ENCODE results near the gene TFAP2A.

TFAP2A gene

DNA sequence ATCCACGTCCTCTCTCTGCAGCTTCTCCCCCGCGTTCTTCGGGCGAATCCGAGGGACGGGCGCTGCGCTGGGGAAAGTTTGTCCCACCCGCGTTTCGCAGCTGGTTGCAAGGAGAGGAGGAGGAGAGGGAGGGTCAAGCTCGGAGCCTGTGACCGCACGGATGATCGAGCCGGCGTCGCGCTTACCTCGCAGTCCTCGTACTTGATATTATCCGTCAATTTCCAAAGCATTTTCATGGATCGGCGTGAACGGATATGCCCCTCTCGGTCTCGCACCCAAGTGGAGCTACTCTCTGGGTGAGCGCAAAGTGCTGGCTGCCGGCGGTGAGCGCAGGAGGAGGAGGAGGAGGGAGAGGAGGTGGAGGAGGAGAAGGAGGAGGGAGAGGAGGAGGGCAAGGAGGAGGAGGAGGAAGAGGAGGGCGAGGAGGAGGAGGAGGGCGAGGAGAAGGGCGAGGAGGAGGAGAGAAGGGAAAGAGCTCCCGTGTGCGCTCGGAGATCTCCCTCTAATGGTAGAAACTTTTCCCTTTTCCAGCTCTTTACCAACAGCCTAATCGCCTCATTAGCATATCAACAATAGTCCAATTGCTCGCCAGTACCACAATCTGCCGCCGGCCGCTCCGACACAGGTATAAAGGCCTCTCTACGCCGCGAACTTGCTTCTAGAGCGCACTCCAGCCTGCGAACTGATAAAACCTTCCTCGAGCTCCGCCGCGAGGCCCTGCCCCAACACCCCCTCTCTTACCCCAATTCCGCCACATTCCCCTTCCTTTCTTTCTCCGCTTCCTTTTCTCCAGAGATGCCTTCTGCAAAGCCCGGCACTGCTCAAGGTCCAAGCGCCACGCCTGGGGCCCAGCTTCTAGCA lies at the start of gene TFAP2A:
TSS of gene TFAP2A (minus strand) at position 319 of the 861 bp plus-strand sequence. CDS start at position 236, 83 bp downstream.
- no peaks in the 10 kb centered on the region for H3K9me3 ChIP-seq (ENCODE audit: control insufficient read depth, low read length)
- H3K9ac ChIP-seq (ENCODE audit: low read length) = no peak within 1 kb of the TSS
- H3K4me3 ChIP-seq (ENCODE audit: low read length) = peak within 1 kb of the TSS; percentile 59
- H3K36me3 ChIP-seq (ENCODE audit: control insufficient read depth, insufficient read depth, low read length, severe bottlenecking) = no peaks in the 10 kb centered on the region
- H3K4me1 ChIP-seq (ENCODE audit: control insufficient read depth, insufficient read depth, low read length) = peaks cover 21% of the 10 kb centered on the region
- peak; percentile 89 for DNase-seq (ENCODE audit: low read depth)
- H3K27me3 ChIP-seq (replicated peaks; ENCODE audit: control insufficient read depth, insufficient read depth, low read length) = peaks cover 83% of the 10 kb centered on the region

DNA sequence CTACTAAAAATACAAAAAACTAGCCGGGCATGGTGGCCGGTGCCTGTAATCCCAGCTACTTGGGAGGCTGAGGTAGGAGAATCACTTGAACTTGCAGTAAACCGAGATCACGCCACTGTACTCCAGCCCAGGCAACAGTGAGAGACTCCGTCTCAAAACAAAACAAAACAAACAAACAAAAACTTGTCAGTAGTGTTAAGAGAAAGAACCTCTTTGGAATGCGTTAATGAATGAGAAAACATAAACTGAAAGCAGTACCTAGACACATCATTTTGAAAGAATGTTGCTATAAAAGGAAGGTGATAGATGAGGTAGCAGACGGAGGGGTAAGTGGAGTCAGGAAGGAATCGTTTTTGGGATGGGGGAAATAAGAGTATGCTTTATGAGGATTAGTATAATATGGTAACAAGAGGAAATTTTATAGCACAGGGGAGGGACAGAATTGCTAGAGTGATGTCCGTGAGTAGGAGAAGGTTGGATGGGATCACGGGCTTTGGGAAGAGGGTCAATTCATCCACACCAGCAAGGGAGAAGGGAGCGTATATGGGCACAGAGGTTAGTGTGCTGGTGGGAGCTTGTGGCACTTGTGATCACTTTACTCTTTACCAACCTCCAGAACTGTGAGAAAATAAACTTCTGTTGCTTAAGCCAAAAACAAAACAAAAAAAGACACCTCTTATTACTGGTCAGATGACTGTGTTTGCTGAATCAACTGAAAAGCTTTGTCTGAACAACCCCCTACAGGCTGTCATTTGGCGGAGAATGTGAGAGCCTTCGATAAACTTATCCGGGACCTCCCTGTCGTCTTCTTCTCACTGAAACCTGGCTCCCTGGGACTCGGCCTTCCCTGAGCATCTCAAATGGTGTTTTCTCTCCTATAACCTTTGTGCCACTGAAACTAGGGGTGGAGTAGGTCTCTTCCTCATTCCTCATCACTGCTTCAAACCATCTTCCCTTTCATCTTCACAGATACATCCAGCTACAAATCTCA lies 48.9 kb upstream of the TFAP2A start:
- Histone ChIP-seq H3K27me3 (replicated peaks; ENCODE audit: control insufficient read depth, insufficient read depth, low read length) (peaks cover 7% of the 10 kb centered on the region), H3K4me1 (ENCODE audit: control insufficient read depth, insufficient read depth, low read length) (no peaks in the 10 kb centered on the region), H3K9ac (ENCODE audit: low read length) (no peak overlapping the region), H3K4me3 (ENCODE audit: low read length) (no peak overlapping the region), H3K9me3 (ENCODE audit: control insufficient read depth, low read length) (no peaks in the 10 kb centered on the region), H3K36me3 (ENCODE audit: control insufficient read depth, insufficient read depth, low read length, severe bottlenecking) (no peaks in the 10 kb centered on the region)
- DNase-seq (ENCODE audit: low read depth) = no peak

DNA sequence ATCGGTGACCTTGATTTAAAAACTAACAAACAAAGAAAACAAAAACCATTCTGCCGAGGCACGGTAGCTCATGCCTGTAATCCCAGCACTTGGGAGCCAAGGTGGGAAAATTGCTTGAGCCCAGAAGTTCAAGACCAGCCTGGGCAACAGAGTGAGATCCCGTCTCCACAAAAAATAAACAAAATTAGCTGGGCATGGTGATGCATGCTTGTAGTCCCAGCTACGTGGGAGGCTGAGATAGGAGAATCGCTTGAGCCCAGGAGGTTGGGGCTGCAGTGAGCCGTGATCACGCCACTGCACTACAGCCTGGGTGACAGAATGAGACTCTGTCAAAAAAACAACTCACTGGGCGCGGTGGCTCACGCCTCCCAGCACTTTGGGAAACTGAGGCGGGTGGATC lies 48.2 kb upstream of the TFAP2A start:
- H3K9me3 ChIP-seq (ENCODE audit: control insufficient read depth, low read length) = no peaks in the 10 kb centered on the region
- no peaks in the 10 kb centered on the region for H3K4me1 ChIP-seq (ENCODE audit: control insufficient read depth, insufficient read depth, low read length)
- H3K9ac ChIP-seq (ENCODE audit: low read length) = no peak overlapping the region
- H3K36me3 ChIP-seq (ENCODE audit: control insufficient read depth, insufficient read depth, low read length, severe bottlenecking) = no peaks in the 10 kb centered on the region
- H3K4me3 ChIP-seq (ENCODE audit: low read length) = no peak overlapping the region
- no peak for DNase-seq (ENCODE audit: low read depth)
- peaks cover 7% of the 10 kb centered on the region for H3K27me3 ChIP-seq (replicated peaks; ENCODE audit: control insufficient read depth, insufficient read depth, low read length)

DNA sequence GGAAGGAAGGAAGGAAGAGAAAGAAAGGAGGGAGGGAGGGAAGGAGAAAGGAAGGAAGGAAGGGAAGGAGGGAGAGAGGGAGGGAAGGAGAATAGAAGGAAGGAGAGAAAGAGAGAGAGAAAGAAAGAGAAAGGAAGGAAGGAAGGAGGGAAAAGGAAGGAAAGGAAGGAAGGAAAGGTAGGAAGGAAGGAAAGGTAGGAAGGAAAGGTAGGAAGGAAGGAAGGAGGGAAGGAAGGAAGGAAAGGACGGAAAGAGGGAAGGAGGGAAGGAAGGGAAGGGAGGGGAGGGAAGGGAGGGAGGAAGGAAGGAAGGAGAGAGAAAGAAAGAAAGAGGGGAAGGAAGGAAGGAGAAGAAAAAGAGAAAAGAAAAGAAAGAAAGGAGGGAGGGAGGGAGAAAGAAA lies 47.0 kb upstream of the TFAP2A start:
- no peak for DNase-seq (ENCODE audit: low read depth)
- H3K9ac ChIP-seq (ENCODE audit: low read length) = no peak overlapping the region
- H3K36me3 ChIP-seq (ENCODE audit: control insufficient read depth, insufficient read depth, low read length, severe bottlenecking) = no peaks in the 10 kb centered on the region
- no peaks in the 10 kb centered on the region for H3K9me3 ChIP-seq (ENCODE audit: control insufficient read depth, low read length)
- no peaks in the 10 kb centered on the region for H3K4me1 ChIP-seq (ENCODE audit: control insufficient read depth, insufficient read depth, low read length)
- H3K4me3 ChIP-seq (ENCODE audit: low read length) = no peak overlapping the region
- H3K27me3 ChIP-seq (replicated peaks; ENCODE audit: control insufficient read depth, insufficient read depth, low read length) = peaks cover 7% of the 10 kb centered on the region

GRCh38 chr6:10460096-10460495 lies 45.2 kb upstream of the TFAP2A start:
- Histone ChIP-seq H3K4me3 (ENCODE audit: low read length) (no peak overlapping the region), H3K27me3 (replicated peaks; ENCODE audit: control insufficient read depth, insufficient read depth, low read length) (peaks cover 7% of the 10 kb centered on the region), H3K9me3 (ENCODE audit: control insufficient read depth, low read length) (no peaks in the 10 kb centered on the region), H3K9ac (ENCODE audit: low read length) (no peak overlapping the region), H3K36me3 (ENCODE audit: control insufficient read depth, insufficient read depth, low read length, severe bottlenecking) (no peaks in the 10 kb centered on the region), H3K4me1 (ENCODE audit: control insufficient read depth, insufficient read depth, low read length) (no peaks in the 10 kb centered on the region)
- no peak for DNase-seq (ENCODE audit: low read depth)

DNA sequence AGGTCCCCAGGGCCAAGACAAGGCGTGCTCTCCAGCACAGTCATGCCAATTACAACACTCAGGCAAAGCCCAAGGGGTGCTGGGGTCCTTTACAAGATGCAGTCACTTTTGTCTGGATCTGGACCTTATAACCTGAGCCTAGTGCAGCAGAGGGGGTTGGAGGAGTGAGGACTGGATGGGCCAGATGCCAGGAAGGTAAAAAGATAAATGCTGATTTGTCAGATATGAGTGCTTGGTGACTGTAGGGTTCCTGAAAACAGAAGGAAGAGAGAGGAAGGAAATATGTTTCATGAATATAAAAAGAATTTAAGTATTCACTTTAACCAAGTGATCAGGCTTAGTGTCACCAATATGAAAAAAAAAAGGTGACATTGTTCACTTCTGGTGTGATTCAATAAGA lies 43.4 kb upstream of the TFAP2A start:
- H3K4me3 ChIP-seq (ENCODE audit: low read length) = no peak overlapping the region
- no peaks in the 10 kb centered on the region for H3K4me1 ChIP-seq (ENCODE audit: control insufficient read depth, insufficient read depth, low read length)
- no peak for DNase-seq (ENCODE audit: low read depth)
- H3K9ac ChIP-seq (ENCODE audit: low read length) = no peak overlapping the region
- H3K9me3 ChIP-seq (ENCODE audit: control insufficient read depth, low read length) = no peaks in the 10 kb centered on the region
- no peaks in the 10 kb centered on the region for H3K36me3 ChIP-seq (ENCODE audit: control insufficient read depth, insufficient read depth, low read length, severe bottlenecking)
- peaks cover 7% of the 10 kb centered on the region for H3K27me3 ChIP-seq (replicated peaks; ENCODE audit: control insufficient read depth, insufficient read depth, low read length)

DNA sequence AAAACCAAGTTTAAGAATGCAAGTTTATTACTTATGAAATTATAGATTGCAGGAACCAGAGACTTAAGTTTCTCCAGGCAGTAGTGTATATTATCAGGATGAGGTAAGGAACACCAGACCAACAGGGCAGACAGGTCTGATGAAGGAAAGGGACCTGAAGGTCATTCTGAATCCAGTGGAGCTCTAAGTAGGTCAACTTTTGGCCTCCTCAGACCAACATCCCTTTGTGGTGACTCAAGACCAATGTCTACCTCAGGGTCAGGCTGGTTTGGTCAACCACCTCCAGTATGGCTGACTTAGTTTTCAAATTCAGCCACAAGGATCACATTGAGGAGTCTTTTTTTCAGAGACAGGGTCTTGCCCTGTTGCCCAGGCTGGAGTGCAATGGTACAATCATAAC lies 38.7 kb upstream of the TFAP2A start:
- H3K4me1 ChIP-seq (ENCODE audit: control insufficient read depth, insufficient read depth, low read length) = no peaks in the 10 kb centered on the region
- no peak for DNase-seq (ENCODE audit: low read depth)
- no peaks in the 10 kb centered on the region for H3K36me3 ChIP-seq (ENCODE audit: control insufficient read depth, insufficient read depth, low read length, severe bottlenecking)
- H3K27me3 ChIP-seq (replicated peaks; ENCODE audit: control insufficient read depth, insufficient read depth, low read length) = no peaks in the 10 kb centered on the region
- H3K4me3 ChIP-seq (ENCODE audit: low read length) = no peak overlapping the region
- no peak overlapping the region for H3K9ac ChIP-seq (ENCODE audit: low read length)
- no peaks in the 10 kb centered on the region for H3K9me3 ChIP-seq (ENCODE audit: control insufficient read depth, low read length)

DNA sequence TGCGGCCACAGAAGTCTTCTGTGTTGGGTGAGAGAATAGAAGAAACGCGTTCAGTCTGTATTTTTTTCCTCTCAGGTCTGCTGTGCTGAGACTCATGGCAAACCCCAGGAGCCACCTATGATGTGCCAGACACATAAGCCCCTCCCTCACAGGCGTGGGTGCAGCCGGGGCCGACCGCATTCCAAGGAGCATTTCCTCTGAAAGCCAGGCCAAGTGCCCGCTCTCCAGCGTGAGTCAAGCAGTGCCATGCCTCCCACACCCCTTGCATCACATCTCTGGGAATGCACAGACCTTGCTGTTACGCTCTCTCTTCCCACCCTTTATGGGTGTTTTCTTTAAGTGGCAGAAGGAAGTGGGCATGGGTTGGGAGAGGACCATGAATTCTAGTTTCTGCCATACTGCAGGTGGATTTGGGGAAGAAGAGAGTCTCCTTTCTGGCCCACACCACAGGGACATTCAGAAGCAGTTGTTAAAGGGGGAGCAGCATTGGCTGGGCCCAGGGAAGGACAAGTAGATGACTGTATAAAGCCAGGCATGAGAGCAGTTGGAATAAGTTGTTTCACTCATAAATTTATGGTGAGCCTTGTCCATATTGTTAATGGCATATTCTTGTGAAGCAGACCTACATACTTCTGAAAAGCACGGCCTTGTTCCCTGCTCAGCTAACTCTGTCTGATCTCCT lies 37.1 kb upstream of the TFAP2A start:
- Histone ChIP-seq H3K27me3 (replicated peaks; ENCODE audit: control insufficient read depth, insufficient read depth, low read length) (no peaks in the 10 kb centered on the region), H3K4me1 (ENCODE audit: control insufficient read depth, insufficient read depth, low read length) (no peaks in the 10 kb centered on the region), H3K9ac (ENCODE audit: low read length) (no peak overlapping the region), H3K4me3 (ENCODE audit: low read length) (no peak overlapping the region), H3K9me3 (ENCODE audit: control insufficient read depth, low read length) (no peaks in the 10 kb centered on the region), H3K36me3 (ENCODE audit: control insufficient read depth, insufficient read depth, low read length, severe bottlenecking) (no peaks in the 10 kb centered on the region)
- DNase-seq (ENCODE audit: low read depth) = peak; percentile 80

DNA sequence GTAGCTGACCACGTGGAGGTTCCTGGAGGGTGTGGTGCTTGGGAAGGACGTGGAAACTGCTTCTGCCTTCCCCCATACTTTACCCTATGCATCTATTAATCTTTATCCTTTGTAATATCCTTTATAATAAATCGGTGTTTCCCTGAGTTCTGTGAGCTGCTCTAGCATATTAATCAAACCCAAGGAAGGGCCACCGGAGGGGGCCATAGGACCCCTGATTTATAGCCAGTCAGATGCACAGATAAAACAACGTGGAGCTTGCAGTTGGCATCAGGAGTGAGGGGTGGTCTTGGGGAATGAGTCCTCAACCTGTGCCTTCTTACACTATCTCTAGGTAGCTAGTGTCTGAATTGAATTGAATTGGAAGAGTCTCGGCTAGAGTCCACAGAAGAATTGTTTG lies 36.5 kb upstream of the TFAP2A start:
- Histone ChIP-seq H3K9ac (ENCODE audit: low read length) (no peak overlapping the region), H3K9me3 (ENCODE audit: control insufficient read depth, low read length) (no peaks in the 10 kb centered on the region), H3K27me3 (replicated peaks; ENCODE audit: control insufficient read depth, insufficient read depth, low read length) (no peaks in the 10 kb centered on the region), H3K36me3 (ENCODE audit: control insufficient read depth, insufficient read depth, low read length, severe bottlenecking) (no peaks in the 10 kb centered on the region), H3K4me3 (ENCODE audit: low read length) (no peak overlapping the region), H3K4me1 (ENCODE audit: control insufficient read depth, insufficient read depth, low read length) (no peaks in the 10 kb centered on the region)
- DNase-seq (ENCODE audit: low read depth) = no peak

DNA sequence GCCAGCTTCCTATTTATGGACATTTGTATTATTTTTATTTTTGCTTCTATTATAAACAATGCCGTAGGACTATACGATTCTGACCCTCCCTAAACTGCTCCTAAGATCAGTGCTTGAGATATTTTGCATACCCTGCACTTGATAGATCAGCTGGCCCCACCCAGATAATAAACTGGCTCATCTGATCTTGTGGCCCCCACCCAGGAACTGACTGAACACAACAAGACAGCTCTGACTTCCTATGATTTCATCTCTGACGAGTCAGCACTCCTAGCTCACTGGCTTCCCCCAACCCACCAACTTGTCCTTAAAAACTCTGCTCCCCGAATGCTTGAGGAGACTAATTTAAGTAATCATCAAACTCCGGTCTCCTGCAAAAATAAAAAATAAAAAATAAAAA lies 34.9 kb upstream of the TFAP2A start:
- H3K36me3 ChIP-seq (ENCODE audit: control insufficient read depth, insufficient read depth, low read length, severe bottlenecking) = no peaks in the 10 kb centered on the region
- H3K4me1 ChIP-seq (ENCODE audit: control insufficient read depth, insufficient read depth, low read length) = no peaks in the 10 kb centered on the region
- H3K27me3 ChIP-seq (replicated peaks; ENCODE audit: control insufficient read depth, insufficient read depth, low read length) = no peaks in the 10 kb centered on the region
- no peak overlapping the region for H3K9ac ChIP-seq (ENCODE audit: low read length)
- H3K4me3 ChIP-seq (ENCODE audit: low read length) = no peak overlapping the region
- H3K9me3 ChIP-seq (ENCODE audit: control insufficient read depth, low read length) = no peaks in the 10 kb centered on the region
- DNase-seq (ENCODE audit: low read depth) = no peak

DNA sequence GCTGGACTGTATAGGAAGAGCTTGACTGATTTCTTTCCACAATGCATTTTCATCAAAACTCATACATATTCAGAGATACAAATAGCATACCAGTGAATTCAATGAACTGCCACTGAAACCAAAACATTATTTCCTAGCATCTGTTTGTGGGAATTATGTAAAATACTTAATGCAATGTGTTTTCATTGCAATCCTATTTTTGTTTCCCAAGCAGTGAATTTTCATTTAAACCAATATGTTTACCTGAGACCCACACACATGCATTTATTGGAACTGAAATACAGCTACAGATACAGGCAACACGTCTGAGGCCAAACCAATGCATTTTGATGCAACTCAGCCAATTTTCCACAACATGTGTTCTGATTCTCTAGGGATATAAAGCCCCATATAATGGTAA lies 33.2 kb upstream of the TFAP2A start:
- Histone ChIP-seq H3K36me3 (ENCODE audit: control insufficient read depth, insufficient read depth, low read length, severe bottlenecking) (no peaks in the 10 kb centered on the region), H3K9ac (ENCODE audit: low read length) (no peak overlapping the region), H3K9me3 (ENCODE audit: control insufficient read depth, low read length) (no peaks in the 10 kb centered on the region), H3K4me1 (ENCODE audit: control insufficient read depth, insufficient read depth, low read length) (no peaks in the 10 kb centered on the region), H3K4me3 (ENCODE audit: low read length) (no peak overlapping the region), H3K27me3 (replicated peaks; ENCODE audit: control insufficient read depth, insufficient read depth, low read length) (no peaks in the 10 kb centered on the region)
- DNase-seq (ENCODE audit: low read depth) = no peak
